Stimulated activated naive CD4-positive, alpha-beta T cell treated with Interleukin-2 at 50 U/mL for 16 hours (primary cell): ENCODE measurements around the gene ASXL1.

ENCODE experiments used
- DNase-seq: peaks from one replicate; lab custom pipeline; 2025; lab: John Stamatoyannopoulos, UW

ASXL1 gene

DNA sequence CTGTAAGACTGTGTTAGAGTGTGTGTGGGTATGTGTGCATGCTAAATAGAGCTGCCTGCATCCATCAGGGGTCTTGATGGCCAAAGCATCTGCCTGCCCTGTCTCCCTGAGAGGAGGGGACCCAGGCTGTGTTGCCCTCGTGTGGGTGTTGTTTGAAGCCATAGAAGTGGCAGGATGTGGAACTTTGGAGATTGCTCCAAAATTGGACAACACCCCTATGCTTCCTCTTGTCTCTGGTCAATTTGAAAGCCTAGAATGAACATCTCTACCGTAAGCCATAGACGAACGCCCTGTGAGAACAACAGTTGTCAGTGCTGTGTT is 82.6 kb downstream of the ASXL1 start:
- DNase-seq: no peak

DNA sequence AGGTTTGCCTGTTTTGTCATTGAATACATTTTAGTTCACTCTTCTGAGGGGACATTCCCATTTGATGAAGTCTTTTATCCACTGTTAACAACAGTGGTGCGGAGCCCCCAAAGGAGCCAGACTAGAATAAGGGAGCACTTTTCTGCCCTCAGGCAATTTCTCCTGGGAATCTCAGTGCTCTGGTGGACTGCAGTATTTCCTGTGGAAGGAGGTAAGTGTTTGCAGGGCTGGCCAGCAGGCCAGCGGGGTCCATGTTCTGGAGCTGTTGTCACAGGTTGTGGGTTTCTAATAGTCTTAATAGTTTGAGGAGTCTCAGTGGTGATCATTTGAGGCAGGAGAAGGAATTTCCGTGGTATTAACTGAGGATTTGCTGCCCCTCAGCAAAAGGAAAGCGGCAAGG is 83.5 kb downstream of the ASXL1 start:
- DNase-seq: no peak

DNA sequence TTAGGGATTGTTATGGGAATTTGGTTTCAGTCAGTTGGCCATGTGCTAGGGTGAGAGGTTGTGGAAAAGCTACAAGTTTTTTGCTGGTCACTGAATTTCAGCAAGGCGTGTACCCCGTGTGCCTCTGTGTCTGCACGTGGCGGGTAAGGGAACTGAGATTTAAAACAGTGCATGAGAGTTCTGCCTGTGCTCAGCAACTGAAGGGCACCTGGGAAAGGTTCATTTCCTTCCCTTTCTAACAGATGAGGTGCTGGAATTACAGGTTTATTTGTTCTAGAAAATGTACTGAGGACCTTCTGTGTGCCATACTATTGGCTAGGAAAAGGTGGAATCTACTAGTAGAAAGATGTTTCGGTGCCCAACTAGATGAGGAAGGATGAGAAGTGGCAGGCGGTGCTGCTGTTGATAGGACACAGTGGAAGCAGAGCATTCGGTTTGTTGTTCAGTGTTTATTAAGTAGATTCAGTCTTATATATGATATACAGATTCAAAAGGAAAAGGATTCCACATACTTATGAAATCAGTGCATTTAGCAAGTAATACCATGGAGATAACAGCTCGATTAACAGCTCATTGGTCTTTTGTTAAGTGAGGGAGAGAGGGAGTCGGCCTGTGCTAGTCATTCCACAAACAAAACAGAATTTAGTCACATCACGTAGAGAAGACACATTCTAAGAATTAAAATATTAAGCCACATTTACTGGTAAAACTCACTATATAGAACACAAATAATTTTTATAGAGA is 84.7 kb downstream of the ASXL1 start:
- DNase-seq: no peak

DNA sequence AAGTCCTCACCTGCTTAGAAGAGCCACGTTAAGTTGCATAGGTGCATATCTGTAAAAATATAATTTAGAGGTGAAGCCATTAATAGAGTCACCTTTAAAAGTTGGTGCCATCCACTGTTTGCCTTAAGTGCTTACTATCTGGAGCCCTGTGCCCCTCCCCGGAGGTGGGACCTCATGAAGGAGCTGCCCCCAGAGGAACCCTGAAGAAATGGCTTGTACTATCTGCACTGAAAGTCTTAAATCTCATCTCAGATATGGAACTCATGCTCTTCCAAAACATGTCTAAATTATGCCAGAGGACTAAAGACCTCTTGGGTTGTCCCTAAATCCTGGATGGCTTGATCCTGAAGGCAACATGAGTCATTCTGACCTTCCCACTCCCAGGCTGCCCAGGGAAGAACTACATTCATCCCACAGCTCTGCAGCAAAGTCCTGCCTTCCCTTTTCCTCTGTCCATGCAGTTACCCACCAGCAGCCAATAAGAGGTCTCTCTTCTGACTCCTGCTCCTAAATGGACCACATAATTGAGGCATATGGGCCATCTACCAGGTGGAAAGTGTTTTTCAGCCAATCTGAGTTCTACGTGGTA is 85.3 kb downstream of the ASXL1 start:
- no peak for DNase-seq

DNA sequence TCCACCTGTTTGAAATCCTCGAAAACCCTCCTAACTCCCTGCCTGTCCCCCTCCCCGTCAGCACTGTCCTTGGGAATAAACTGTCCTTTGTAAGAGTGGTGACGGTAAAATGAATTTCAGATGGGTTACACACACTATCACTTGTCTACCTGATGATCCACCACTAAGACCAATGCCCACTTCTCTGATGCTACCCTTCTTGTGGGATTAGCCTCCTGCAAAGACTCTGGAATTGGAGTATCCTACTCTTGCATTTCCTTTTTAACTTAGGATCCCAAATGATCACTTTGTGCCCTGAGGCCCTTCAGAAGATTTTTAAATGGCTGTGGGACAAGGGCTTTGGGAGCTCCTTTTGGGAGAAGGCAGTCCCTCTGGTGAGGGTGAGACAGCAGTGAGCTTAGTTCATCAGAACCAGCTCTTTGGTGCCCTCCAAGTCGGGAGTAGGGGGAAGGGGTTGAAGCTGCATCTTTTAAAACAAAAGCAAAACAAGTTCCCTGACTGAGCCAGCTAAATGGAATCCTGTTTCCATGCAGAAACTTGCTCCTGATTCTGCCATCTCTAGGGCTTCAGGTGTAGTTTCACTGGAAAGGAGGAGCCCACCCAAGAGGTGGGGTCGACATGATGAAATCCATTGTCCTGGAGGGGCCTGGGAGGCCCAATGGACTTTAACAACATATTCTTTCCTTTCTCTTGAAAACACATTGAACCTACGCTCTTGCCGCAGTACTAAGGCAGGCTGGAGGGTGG is 86.5 kb downstream of the ASXL1 start:
- no peak for DNase-seq

DNA sequence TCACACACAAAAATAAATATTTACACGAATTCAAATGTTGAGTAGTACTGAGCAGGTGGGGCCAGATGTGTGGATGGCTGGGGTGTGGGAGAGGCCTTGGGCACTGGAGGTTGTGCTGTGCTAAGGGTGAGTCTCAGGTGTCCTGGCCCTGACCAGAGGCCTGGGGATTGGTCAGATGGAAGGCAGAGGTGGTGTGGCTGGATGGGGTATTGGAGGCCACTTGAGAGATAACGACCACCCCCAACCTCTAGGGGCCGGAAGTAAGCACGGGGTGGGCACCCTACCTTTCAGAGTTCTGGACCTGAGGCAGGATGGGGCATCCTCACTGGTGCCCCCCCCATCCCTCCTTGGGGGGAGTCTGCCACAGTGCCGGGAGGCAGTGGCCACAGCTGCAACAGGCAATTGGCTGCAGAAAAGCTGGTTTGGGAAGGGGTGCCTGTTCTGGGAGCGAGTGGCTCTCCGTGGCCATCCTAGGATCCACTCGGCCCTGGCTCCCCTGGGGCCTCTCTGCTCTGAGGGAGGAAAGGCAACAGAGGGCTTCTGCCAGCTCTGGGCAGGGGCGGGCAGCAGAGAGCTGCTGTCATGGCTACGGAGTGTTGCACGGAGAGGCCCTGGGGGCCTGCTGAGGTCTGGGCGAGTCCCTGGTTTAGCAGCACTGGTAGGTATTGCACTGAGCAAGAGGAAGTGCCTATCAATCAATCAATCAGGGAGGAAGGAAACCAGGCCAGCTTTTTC is 87.6 kb downstream of the ASXL1 start:
- DNase-seq: no peak

DNA sequence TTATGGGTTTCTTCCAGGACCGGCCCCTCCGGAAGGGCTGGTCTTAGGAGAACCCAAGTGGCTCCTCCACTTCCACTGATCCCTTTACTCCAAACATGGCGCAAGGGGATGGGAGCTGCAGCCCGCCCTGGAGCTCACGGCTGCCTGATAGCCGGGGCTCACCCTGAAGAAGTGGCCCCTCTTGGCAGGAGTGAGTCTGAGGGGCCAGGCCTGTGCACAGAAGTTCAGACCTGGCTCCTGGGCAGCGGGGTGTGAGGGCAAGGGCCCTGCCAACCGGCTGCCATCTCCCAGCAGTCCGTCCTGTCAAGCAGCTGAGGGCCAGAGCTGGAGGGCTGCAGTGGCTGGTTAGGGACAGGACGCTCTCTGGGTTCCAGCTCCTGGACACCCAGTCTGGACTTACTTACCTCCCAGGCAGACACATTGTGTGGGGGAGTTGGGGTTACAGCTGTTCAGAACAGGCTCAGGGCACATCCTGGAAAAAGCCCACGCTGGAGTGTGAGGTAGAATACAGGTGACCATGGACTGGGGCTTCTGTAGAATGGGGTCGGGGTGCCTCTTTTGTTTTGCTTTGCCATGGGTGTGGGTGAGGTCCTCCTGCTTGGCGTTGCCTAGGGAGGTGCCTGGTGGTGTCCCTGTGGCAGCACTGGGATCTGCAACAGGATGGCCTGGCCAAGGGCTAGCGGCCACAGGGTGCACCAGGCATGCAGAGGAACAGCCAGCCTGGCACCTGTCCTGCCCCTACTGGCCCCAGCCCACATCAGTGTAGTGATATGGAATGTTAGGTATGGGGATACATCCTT is 88.4 kb downstream of the ASXL1 start:
- no peak for DNase-seq

DNA sequence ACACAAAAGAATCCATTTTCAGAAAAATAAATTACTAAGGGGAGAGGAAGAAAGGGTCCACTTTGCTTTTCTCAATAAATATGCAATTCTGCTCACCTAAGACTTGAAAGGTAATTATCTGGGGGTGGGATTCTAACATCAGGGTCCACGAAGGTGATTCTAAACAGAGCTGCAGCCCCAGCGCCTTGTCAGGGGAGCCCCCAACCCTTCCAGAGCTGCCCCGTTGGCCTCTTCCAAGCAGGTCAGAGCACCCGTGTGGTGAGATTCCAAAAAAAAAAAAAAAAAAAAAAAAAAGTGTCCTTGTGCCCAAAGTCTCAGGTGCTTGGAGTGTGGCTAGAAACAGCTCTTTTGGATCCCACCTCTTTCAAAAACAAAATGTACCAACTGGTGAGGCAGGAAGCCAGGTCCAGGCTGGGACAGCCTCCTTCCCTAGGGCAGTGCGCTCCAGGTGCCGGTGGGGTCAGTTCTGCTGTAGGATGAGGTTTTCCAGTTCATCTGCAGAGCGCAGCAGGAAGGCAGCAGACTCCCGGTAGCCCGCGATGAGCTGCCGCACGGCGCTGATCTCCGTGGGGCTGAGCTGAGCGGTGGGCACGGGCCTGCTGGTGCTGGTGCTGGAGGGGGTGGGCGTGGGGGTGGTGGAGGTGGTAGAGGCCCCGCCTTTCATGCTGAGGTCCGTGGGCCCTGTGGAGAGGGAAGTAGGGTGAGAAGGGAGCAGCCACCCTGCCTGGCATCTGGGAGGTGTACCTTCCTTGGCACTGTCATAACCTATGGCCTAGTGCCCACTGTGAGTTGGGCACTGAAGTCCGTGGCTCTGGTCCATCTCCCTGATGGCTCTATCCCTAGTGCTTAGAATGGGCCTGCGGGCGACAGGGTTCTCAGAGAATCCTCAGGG is 89.3 kb downstream of the ASXL1 start:
- DNase-seq: no peak

DNA sequence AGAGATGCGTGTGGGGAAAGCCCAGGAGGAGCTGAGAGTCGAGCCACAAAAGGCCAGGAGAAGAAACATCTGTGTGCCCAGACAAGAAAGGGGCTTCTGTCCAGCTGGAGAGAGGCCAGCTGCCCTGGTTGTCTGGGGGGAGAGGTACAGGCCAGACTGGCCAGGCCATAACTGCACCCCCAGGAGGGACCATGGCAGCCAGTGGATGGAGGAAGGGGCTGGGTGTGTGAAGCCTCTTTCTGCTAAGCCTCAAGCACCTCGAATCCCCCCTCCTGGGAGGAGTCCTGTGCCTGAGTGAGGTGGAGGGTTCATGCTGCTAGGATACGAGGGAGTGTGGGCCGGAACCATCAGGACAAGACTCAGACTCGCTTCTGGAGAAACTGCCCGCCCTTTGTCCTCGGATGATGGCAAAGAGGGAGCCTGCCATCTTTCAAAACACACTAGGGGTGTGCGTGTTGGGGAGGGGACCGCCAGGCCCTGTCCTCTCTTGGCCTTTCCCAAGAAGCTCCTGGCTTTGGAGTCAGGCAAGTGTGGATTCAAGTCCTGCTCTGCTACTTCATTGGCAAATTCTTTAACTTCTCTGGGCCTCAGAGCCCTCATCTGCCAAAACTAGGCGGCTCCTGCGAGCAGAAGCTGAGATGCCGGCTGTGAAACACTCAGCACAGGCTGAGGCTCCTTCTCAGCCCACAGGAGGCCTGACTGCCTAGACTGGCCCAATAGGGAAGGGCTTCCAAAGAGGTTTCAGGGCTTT is 90.3 kb downstream of the ASXL1 start:
- no peak for DNase-seq

DNA sequence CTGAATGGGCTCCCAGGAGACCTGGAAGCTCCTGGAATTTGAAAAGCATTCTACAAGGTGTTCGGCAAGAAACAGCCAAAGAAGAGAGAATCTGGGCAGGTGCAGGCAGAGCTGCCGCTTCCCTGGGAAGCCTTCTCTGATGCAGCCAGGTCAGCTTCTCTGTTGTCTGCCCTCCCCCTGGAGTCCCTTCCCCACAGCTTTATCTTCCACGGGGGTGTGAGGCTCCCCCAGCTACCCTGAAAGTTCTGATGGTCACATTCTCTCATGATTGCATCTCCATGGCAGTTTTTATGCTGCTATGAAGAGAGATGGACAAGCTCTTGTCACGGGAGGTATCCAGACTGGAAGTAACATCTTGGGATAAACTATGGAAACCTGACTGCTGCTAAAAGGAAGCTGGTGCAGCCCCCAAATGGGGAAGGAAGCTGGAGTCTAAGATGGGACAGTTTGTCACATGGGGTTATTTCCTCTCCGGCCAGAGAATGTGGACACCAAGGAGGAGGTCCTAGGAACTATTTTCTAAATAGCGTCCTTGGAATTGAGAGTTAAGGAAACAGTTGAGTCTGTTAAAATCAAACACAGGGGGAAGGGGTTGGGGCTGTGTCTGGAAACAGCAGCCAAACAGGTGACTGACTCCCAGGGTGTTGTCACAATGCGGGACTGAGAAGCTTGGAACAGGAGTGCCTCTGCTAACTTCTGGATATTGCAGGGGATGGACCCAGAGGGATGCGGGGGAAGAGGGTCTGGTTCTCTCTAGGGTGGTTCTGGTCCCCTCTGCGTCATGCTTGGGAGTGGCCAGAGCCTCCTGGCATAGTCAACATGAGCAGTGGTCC is 91.1 kb downstream of the ASXL1 start:
- no peak for DNase-seq

DNA sequence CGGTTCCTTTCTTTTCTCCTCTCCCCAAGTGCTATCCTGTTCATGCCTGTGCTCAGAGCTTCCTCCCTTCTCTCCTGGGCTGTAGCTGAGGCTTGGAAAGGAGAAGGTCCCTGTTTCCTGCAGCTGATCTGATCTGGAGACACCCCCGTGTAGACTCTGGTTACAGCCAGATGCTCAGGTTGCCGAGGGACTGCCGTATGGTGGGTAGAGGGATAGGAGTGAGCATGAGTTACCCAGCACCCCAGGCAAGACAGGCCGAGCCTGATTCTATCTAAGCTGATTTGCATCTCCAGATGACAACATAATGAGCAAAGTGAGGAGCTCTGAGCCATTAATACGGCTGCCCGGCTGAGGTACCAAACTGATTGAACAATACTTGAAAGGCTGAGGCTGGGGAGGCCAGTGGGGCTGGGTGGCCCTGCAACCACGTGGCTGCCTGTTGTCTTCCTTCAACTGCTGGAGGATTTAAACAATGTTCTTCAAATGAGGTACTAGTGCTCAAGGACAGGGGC is 91.8 kb downstream of the ASXL1 start:
- no peak for DNase-seq

DNA sequence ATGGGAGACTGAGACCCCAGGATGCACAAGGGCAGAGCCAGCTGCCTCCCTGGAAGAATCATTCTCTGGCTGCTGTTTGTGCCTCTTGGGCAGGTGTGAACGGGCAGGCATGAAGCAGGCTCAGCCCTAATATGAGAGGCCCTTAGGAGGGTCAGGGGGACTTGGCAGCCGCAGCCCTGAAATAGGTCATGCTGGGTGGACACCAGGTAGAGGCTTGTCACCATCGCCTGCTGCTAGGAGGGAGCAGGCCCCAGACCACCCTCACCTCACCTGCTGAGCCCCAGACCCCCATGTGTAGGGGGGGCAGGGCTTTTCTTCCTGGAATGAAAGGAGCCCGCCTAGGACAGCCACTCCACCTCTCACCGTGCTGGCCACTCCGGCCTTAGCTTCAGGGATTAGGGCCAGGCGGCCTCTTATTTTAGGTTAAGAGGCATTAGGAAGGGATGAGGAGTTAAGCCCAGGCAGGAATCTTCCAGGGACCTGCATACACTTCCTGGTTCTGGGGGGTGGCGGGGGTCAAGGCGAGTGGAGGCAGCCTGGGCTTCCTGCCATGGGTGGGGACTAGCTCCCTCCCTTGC is 92.4 kb downstream of the ASXL1 start:
- no peak for DNase-seq

DNA sequence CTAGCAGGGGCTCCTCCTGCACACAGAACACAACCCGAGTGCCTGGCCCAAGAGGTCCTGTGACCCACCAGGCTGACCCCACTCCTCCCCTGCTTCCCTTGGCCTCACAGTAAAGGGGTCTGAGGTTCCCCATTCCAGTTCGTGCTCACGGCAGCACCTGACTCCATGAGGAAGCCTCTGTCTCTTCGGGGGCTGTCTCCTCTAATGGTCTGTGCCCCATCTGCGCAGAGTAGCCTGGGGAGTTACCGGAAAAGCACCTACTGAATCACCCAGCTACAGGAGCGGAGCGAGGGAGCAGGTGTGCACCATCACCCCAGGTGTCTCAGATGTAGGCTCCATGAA is 93.2 kb downstream of the ASXL1 start:
- DNase-seq: no peak

DNA sequence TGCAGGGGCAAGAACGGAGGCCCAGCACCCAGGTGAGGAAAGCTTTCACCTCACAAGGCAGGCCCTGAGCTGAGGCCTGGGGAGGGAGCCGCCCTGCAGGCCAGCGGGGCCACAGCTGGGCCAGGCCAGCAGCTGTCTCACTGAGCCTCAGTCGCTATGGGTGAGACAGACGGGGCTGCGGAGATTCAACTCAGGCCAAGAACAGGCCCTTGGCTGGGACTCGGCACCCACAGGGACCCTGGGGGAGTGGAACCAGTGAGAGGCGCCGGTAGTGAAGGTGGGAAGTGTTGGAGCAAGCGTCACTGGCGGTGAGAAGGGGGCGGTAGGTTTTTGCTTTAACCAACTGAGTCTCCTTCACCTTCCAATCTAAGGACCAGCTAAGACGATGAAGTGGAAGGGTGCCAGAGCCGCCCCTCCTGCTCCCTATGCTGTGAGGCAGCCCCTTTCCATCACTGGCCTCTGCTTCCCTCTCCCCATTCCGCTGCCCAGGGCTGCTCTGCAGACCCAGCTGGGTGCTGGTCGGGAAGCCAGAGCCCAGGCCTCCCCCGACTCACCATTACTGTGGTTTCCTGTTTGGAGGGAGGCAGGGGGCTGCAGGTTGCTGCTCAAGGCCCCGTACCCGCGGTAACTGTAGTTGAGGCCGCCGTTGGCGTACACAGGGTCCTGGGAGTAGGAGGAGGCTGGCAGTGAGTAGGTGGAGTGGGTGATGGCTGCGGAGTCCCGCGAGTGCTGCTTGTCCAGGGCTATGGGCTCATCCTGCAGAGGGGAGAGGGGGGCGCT is 93.7 kb downstream of the ASXL1 start:
- no peak for DNase-seq

DNA sequence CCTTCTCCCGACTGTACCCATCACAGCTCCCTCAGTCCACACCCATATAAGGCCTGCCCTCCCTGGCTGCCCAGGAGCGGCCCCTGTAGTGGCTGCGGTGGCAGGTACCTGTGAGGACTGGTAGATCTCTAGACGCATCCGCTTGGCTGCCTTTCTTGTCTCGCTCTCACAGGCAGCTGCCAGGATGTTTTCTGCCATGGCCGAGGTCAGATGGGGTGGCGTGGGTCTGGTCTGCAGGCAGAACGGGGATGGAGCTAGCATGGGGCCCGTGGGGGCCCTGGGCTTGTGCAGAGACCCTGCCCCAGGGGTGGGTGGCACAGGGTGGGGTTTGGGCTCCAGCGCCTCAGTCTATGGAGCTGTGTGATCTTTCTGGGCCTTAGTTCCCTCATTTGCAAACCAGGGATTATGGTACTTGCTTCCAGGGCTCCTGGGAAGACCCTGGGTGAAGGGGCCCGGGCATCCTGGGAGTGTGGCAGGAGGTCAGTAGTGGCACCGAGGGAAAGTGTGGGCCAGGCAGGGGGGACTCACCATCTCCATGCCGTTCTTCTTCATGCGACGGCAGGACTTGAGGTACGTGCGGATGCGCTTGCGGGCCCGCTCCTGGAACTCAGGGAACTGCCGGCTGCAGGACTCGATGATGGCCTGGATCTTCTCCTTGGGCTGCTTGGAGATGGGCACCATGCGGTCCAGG is 94.8 kb downstream of the ASXL1 start:
- no peak for DNase-seq

DNA sequence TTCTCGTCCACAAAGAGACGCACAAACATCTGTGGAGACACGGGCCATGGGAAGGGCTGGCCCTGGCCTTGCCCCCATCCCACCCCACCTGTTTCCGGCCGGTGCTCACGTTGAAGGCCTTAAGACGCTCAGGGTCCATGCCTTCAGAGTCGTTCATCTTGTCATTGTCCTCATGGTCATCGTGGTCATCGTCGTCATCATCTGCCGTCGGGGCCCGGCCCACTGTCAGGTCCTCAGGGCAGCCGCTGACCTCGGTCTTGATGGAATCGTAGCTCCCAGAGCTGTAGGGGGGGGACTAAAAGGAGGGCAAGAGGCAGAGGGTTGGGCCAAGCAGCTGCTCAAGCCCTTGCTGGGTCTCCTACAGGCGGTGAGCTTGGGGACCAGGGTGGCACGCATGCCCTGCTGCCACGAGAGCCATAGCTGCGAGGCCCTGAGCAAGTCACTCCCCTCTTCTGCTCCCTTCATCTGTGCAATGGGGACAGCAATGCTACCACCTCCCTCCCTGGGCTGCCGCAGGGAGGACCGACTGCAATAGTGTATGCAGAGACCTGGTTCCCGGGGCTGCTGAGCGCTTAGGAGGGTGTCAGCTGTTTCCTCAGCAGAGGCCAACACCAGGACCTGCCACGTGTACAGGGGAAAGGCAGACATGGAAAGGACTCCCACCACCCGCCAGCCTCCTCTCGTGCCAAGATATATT is 95.5 kb downstream of the ASXL1 start:
- DNase-seq: no peak
